CD4-positive, alpha-beta T cell treated with Interleukin-4 for 1 hour (primary cell): Measurements from ENCODE around the gene SKA1.
A peak's percentile ranks its signal among the peaks of the same experiment; 100 is the strongest.

Experiments used
- DNase-seq, 2 donors: peaks; one replicate each; pipeline ENCODE4 v3.0.0-alpha.2; 2020 to 2022

SKA1 gene, protein sequence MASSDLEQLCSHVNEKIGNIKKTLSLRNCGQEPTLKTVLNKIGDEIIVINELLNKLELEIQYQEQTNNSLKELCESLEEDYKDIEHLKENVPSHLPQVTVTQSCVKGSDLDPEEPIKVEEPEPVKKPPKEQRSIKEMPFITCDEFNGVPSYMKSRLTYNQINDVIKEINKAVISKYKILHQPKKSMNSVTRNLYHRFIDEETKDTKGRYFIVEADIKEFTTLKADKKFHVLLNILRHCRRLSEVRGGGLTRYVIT

DNA sequence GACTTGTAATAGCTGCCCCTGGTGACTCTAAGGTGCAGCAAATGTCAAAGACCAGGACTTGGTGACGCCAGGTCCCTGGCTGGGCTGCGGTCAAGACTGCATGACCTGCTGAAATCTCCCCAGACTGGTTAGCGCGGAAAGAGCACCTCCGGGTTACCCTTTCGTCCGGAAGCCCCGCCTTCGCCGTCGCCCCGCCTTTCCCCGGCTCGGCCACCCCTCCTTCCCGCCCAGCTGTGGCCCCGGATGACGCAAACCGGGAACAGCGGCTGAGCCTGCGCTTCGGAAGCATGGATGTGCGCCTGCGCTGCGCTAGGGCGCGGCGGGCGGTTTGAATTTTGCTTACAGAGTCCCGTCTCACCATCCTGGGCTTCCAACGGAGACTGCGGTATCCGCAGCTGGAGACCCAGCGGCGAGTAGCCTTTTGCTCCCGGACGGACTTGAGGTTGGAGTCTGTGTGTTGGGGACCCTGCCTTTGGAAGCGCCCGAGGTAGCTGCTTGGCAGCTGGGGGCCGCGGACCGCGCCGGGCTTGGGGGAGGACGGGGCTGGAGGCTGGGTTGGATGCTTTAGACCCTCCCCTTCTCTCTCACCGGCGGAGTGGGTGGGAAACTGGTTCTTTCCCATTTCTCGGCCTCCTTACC, at the start of gene SKA1:
TSS of gene SKA1 (plus strand) at position 294 of the 639 bp plus-strand sequence. CDS start 785 bp downstream, outside the sequence.
- DNase-seq, result peak; percentile 94

DNA sequence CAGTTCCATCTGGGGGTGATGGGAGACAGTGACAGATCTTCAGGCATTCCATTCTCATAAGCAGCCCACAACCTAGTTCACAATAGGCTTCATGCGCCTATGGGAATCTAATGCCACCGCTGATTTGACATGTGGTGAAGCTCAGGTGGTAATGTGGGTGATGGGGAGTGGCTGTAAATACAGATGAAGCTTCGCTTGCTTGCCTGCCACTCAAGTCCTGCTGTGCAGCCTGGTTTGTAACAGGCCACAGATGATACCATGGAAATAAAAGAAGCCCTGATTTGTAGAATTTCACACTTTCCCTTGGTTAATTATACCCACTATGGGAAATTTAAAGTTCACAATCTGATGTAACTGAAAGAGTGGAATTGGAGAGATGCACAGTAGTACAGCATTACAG, 46.9 kb upstream of the SKA1 start:
- no peak for DNase-seq

DNA sequence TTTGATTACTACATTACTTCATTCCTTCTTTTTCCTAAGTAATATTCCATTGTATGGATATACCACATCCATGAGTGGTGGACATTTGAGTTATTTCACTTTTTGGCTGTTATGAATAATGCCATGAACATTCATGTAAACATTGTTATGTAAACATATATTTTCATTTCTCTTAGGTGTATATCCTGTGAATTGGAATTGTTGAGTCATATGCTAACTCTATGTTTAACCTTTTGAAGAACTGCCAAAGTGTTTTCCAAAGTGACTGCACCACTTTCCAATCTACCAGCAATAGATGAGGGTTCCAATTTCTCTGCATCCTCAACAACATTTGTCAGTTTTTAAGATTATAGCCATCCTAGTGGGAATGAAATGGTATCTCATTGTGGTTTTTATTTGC, 44.7 kb upstream of the SKA1 start:
- DNase-seq, result no peak

DNA sequence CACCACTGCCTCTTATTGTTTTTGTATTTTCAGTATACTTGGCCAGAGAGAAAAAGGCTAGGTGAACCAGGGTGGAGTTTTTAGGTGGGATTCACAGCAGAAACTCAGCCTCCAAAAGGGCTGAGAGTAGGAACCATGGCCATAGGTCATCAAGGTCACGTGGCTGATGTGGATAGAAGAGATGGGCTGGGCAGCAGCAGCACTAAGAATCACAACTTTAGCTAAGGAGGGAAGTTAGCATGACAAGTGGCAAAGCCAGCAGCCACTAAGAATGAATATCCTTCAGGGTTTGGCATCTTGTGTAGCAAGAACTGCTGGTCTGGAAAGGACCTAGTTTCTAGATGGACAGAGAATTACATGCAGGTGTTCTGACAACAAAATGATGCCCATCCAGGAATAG, 43.2 kb upstream of the SKA1 start:
- DNase-seq, result no peak

DNA sequence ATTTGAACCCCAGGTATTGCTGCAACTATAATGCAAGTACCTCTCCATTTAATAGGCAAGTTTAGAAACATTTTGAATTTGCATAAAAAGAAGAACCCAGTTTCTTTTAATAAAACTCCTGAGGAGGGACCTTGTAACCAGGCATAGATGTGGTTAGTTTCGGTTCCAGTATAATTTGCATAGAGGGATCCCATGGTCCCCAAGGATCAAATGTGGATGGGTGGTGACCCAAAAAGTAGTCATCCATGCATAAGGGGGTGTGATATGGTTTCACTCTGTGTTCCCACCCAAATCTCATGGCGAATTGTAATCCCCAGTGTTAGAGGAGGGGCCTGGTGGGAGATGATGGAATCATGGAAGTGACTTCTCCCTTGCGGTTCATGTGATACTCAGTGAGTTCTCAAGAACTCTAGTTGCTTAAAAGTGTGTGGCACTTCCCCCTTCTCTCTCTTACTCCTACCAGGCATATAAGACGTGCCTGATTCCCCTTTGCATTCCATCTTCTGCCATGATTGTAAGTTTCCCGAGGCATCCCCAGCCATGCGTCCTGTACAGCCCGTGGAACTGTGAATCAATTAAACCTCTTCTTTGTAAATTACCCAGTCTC, 40.2 kb upstream of the SKA1 start:
- DNase-seq, result peak in 1 of 2 donors; percentile 12

DNA sequence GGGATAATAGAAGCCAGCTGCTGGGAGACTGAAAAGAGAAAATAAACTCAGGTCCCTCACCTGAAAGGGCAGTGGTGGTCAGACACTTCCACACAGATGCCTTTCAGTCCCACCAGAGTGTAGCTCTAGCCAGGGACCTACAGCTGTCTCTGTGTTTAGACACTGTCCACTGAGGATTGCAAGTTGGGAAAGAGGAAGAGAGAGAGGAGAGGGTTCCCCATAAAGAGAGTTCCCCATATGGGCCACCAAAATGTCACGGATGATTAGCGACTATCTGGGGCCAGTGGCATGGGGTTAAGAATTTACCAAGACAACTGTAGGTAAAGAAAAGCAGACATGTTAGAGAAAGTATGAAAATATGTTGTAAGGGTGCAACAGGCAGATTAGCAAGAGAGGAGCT, 36.7 kb upstream of the SKA1 start:
- DNase-seq, result no peak

DNA sequence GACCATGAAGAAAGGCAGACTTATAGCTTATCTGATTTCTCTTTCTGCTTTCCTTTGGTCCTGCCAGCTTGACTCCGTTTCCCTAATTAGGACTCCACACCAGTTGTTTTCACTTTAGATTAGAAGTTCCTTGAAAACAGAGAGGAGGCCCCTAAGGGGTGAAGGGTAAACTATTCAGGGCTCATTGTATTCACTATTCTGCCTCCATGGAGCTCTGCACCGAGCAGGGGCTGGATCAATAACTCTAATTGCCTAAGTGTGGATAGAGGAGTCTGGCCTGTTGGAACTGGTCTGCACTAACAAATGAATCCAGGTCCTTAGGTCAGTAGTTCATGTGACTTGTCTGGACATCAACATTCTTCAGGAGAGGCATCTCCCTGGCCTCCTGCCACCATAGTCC, 36.1 kb upstream of the SKA1 start:
- no peak for DNase-seq

DNA sequence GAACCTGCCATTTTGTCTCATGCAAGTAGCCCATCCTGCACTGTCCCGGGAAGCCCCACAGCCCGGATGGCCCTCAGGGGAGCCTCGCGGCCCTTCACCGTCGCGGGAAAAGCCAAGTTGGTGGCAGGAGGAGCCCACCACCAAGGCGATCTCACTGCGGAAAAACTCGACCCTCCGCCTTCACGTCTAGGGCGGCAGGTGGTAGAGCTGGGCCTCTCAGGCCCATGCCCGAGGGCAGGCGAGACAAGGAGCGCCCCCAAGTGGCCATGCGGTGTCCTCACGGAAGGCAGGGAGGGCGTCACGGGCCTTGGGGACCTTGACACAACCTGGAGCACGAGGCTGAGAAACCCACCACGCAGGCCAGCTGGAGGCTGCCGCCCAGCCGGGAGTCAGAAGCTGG, 34.8 kb upstream of the SKA1 start:
- DNase-seq, result no peak

DNA sequence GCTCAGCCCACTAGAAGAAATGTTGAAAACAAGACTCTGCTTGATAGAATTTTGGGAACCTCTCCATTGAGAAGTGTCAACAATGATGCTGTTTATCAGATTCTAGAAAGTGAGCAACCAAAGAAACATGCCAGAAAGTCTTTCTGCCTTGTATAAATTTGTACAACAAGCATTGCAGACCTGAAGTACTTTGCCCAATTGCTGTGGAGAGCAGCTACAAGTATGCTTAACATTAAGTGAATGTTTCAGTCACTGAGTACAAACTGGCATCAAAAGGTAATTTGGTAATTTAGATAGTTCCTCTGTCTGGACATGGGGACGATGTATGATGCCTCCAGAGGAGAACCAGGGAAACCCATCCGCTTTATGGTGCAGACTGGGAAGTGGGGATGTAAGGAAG, 33.4 kb upstream of the SKA1 start:
- no peak for DNase-seq

DNA sequence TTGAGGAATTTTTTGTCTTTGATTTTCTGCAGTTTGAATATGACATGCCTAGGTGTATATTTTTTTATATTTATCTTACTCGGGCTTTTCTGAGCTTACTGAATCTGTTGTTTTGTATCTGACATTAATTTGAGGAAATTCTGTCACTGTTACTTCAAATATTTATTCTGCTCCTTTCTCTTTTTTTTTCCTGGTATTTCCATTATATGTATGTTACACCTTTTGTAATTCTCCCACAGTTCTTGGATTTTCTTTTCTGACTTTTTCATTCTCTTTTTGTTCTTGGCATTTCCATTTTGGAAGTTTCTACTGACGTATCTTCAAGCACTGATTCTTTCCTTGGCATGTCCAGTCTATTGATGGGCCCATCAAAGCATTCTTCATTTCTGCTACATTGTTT, 24.1 kb upstream of the SKA1 start:
- no peak for DNase-seq

DNA sequence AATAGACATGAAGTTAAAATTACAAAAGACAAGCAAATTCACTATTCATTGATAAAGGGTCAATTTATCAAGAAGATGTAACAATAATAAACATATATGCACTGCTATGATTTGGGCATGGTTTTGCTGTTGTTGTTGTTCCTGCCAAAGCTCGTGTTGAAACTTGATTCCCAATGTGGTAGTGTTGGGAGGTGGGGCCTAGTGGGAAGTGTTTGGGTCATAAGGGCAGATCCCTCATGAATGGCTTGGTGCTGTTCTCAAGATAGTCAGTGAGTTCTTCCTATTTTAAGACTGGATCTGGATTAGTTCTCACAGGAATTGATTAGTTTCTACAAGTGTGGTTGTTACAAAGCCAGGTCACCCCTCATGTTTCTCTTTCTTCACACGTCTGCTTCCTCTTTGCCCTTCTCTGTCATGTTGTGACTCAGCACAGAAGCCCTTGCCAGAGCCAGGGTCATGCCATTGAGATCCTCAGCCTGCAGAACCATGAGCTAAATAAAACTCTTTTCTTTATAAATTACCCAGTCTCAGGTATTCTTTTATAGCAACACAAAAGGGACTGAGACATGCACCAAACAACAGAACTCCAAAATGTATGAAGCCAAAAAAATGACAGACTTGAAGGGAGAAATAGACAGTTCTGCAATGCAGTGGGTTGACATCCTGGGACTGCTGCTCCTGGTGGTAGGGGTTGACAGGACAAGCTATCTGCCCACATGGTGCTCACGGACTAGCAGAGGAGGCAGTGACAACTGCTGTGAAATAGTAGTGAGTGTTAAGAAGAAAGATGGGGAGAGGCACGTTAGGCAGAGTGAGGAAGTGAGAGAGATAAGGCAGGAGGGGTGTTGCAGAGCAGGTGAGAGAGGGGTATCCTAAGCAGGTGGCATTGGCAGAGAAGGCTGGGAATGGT, 18.6 kb upstream of the SKA1 start:
- peak in 1 of 2 donors; percentile 34 for DNase-seq

DNA sequence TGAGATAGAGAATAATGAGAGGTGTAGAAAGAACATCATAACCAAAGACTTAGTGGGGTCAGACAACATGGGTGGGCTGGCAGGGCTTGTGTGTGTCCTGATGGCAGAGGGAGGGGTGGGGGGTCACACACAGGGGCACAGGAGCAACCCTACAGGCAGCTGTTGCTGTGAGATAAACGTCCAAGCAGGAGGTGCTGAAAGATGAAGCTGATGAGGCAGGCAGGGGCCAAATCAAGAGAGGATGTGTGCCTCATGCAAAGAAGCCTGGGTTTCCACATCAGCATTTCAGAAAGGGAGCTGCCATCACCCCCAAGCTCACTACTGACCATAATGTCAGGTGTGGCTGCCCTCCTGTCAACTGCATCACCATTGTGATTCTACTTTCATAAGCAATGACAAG, 16.0 kb upstream of the SKA1 start:
- no peak for DNase-seq

DNA sequence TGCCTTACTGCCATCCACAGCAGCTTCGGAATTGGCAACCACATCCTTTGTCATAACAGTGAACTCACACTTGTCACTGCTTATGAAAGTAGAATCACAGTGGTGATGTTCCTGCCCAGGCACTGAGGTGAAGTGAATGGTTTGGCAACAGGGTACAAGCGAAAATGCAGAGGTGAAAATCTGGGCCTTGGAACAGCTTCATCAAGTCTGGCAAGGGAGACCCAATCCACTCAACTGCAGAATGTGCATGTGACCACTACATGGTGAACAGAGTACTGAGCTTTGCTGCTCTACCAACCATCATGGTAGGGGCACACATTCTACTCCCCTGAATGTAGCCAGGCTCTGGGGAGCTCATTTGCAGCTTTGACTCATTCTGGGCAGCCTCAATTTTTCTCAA, 15.0 kb upstream of the SKA1 start:
- no peak for DNase-seq

DNA sequence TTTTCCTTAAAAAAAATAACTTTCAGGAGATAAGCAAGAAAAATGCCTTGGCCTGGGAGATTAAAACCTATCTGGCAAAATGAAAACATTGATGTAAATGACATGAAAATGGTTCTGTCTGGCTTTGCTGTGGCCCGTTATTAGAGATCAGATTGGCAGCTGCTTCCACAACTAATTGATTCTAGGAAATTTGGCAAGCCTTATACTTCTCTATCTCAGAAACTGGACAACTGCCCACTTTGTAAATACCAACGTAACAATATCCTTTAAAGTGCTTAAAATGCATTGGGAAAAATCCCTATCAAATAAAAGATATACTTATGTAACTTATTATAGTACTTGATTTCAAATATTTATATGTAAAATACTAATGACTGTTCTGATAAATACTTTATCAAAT, 14.2 kb upstream of the SKA1 start:
- DNase-seq, result no peak

DNA sequence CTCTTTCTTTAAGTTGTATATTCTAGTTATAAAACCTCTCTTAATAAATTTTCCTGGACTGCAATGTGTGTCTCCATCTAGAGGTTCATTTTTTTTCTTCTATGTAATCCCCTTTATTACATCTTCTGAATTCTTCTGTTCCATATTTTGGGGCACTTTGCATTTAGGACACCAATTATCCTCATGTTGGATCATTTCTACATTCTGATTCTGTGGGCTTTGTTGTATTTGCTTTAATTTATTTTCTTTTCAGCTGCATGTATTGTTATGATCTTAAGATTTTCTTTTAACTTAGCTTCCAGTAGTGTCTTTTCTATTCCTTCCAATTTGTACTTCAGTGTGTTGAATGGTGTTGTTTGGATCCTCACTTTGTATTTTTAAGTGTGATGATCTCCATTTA, 5.2 kb upstream of the SKA1 start:
- DNase-seq, result no peak

DNA sequence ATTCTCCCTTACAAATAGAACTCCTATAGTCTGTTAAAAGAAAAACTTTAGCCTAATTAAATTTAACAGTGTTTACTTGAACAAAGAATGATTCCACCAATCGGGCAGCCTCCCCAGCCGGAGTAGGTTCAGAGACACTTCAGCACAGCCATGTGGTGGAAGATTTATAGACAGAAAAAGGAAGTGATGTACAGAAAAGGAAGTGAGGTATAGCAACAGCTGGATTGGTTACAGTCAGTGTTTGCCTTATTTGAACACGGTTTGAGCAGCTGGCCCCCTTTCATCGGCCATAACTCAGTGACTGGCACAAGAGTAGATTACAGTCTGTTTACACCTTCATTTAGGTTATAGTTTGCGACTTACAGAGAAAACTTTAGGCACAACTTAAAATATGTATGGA, 2.1 kb upstream of the SKA1 start:
- DNase-seq, result no peak

DNA sequence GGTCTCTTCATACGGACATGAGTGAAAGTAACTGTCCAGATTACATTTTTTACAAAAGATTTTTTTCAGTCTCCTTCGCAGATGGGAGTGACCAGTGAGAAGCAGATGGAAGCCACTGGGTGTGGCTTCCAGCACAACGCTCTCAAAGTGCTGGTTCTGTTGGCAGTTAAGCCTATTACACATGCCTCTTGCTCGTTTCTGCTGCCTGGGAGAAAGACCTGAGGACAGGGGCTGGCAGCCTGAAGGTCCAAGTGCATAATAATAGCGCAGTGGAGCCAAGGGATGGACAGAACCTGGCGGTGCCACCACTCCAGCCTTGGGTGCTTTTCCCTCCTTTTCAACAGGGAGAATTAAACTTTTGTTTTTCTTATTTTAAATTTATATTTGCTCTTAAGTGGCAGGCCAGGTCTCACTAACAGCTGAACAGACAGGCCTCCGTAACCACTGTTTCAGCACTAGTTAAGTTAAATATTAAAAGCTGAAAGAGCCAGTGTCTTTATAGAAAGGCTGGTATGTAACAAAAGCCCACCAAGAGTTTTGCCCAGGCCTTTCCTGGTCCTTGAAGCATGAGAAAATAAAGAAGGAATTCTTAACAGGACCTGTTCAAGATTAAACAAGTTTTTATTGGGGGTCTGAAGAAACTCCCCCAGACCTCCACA, 1.2 kb upstream of the SKA1 start:
- no peak for DNase-seq

DNA sequence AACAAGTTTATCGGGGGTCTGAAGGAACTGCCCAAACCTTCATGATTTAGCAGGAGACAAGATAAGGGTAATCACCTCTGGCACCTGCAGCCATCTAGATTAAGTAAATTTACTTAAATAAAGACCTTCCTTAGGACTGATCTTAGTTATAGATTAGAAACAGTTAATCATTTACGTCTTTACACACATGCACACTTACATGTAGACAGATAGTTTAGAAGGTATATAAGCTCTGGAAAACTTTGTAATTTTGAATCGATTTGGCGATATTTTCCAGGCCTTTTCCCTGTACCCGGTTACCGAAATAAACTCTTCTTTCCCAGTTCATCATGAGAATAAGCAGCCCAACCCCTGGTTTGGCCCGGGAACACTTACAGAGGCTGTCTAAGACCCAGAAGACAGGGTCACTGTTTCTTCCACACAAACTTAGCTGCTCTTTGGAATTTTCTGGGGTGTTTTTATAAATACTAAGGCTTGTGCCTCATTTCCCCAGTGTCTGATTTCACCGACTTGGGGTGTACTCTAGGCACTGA, 560 bp upstream of the SKA1 start:
- no peak for DNase-seq

DNA sequence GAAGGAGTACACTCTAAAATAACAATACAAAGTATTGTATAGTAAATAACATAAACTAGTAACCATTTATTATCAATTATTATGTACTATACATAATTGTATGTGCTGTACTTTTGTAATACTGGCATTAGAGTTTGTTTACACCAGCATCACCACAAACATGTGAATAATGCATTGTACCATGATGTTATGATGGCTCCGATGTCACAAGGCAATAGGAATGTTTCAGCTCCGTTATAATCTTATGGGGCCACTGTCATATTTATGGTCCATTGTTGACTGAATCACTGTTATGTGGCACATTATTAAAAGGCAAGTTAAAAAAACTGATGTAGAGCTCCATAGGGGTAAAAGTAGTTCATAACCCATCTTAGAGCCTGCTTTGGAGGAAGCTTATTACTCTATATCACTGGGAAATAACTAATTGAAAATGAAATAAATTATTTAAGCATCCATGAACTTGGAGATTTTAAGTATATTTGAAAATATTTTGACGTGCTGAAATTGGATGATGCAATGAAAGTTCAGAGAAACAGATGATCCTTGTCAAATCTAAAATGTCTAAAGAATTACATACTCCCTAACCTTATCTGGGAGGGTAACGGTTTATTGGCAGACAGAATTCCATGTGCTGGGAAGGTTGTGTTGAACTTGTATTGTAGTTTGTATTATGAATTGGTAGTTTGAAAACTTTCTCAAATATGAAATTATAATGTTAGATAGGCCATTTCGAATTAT, 2.4 kb downstream of the SKA1 start:
- DNase-seq, result no peak

DNA sequence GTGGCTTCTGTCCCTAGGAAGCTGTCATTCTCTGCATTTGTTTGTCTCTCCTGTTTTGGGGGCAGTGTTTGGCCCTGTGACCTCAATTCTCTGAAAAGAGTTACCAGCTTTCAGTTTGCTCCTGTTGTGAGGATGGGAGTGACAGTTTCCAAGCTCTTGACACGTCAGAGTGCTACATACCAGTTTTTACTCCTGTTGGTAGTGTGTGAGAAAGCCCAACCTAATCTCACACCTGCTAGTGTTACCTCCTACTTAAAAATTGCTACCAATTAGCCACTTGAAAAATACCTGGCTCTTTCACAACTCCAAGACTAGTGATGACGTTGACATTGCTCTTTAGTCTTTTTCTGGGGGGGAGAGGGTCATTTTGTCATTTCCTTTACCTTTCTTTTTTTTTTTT, 14.1 kb downstream of the SKA1 start:
- DNase-seq, result no peak

DNA sequence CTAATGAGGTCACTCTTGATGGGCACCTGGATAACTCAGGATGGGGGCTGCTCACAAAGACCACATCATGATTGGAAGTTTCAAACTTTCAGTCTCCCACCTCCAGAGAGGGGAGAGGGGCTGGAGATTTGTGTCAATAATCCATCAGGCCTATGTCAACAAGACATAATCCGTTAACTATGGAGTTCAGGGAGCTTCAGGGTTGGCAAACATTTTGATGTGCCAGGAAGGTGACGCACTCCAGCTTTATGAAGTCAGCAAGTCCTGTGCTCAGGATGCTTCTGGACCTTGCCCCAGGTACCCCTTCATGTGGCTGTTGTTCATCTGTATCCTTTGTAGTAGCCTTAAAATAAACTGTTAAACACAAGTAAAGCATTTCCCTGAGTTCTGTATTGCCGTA, 19.0 kb downstream of the SKA1 start:
- DNase-seq, result no peak

DNA sequence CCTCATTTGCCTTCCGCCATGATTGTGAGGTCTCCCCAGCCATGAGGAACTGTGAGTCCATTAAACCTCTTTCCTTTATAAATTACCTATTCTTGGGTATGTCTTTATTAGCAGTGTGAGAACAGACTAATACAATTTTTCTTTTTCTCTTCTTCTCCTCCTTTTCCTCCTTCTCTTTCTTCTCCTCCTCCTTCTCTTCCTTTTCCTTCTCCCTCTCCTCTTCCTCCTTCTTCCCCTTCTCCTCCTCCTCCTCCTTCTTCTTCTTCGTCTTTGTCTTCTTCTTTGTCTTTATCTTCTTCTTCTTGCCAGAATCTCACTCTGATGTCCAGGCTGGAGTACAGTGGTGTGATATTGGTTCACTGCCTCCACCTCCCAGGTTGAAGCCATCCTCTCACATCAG, 20.2 kb downstream of the SKA1 start:
- no peak for DNase-seq
